Stomach smooth muscle (tissue), 2 donors: Measurements from ENCODE around the gene SSBP2.

ENCODE experiments used
- H3K27ac ChIP-seq: one replicate; pipeline ENCODE4 v1.7.0; 2013; ENCODE audit warnings: mild to moderate bottlenecking, low read length, inconsistent platforms
- H3K27me3 ChIP-seq, 2 donors: one replicate each; pipeline ENCODE4 v1.7.0; 2013; ENCODE audit warnings: low read length in 2 of 2; ENCODE audit not compliant: insufficient read depth in 2 of 2, control insufficient read depth in 1 of 2
- H3K36me3 ChIP-seq, 2 donors: one replicate each; pipeline ENCODE4 v1.7.0; 2013; ENCODE audit warnings: low read length in 2 of 2; ENCODE audit not compliant: control insufficient read depth in 2 of 2, insufficient read depth in 2 of 2
- H3K4me1 ChIP-seq: one replicate; pipeline ENCODE4 v1.7.0; 2013; ENCODE audit warnings: low read length; ENCODE audit not compliant: control insufficient read depth, insufficient read depth
- H3K4me3 ChIP-seq, 2 donors: one replicate each; pipeline ENCODE4 v1.7.0; 2013; ENCODE audit warnings: low read length in 2 of 2
- H3K9ac ChIP-seq, 2 donors: one replicate each; pipeline ENCODE4 v1.7.0; 2013; ENCODE audit warnings: low read length in 2 of 2, mild to moderate bottlenecking in 1 of 2
- H3K9me3 ChIP-seq, 2 donors: one replicate each; pipeline ENCODE4 v1.7.0; 2013; ENCODE audit warnings: low read length in 2 of 2; ENCODE audit not compliant: control insufficient read depth in 2 of 2
- donor health status: healthy.
- donor health status: Pancreatic carcinoma.

SSBP2 gene

DNA sequence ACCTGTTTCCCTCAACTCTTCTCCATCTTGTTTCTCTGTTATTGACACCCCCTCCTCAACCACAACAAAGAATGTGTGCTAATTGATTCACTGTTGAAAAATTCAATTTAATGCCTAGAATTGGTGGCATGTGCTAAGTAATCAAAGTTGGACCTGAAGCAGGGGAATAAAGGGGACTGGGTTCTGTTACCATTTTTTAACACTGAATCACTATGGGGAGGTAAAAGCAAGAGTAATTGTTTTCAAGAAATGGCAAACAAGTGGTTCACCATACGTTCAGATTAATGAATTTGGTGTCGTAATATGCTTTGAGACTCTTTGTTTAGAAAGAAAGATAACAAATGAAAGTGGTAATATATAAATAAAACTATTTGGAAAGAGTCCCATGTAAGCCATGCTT, 17.0 kb upstream of the SSBP2 start:
- Histone ChIP-seq H3K27ac (no peak overlapping the region), H3K4me1 (peaks cover 7% of the 10 kb centered on the region), H3K4me3 (no peak overlapping the region), H3K9me3 (peaks cover 0 to 3% of the 10 kb centered on the region in 2 donors), H3K36me3 (no peaks in the 10 kb centered on the region), H3K27me3 (no peaks in the 10 kb centered on the region), H3K9ac (no peak overlapping the region)

DNA sequence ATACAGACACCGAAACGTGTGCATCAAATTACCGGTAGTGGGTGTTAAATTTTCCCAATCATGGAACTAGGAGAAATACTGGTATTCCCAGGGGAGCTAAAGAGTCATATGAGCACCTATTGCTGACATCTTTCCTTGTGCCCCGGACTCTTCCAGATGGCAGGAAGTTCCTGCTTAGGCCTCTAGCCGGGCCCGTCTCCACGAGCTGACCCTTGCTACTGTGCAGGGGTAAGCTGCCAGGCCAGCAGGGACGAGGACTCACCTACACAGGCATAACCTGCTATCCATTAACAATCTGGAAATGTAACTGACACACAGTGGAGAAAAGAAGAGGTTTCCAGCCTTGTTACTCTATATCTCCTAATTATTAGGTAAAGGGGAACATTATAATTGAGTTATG, 16.2 kb upstream of the SSBP2 start:
- Histone ChIP-seq H3K4me1 (peaks cover 6% of the 10 kb centered on the region), H3K27ac (no peak overlapping the region)

DNA sequence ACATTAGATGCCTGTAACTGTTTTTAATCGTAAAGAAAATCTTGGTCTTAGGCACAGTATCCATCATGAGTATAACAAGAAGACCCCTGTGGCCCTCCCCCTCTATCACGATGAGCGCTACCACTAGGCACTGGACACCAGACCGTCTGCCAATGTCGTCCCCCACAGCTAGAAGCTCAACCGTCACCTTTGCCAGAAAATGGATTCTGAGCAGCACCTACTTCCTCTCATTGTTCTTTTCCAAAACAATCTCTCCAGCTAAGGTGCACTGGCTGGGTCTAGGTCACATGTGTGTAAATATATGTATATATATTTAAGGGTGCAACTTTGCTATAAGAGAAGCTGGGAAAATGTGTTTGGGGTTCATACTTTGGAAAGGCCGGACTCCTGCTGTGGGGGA, 15.7 kb upstream of the SSBP2 start:
- Histone ChIP-seq H3K9ac (no peak overlapping the region), H3K4me1 (peaks cover 3% of the 10 kb centered on the region), H3K4me3 (no peak overlapping the region), H3K27me3 (no peaks in the 10 kb centered on the region), H3K27ac (no peak overlapping the region), H3K9me3 (no peaks in the 10 kb centered on the region), H3K36me3 (no peaks in the 10 kb centered on the region)

More for the DNA sequence above, 16.2 kb upstream of the SSBP2 start:
- no peaks in the 10 kb centered on the region for H3K36me3 ChIP-seq
- no peak overlapping the region for H3K4me3 ChIP-seq
- no peaks in the 10 kb centered on the region for H3K9me3 ChIP-seq
- H3K9ac ChIP-seq, result no peak overlapping the region
- H3K27me3 ChIP-seq, result no peaks in the 10 kb centered on the region

DNA sequence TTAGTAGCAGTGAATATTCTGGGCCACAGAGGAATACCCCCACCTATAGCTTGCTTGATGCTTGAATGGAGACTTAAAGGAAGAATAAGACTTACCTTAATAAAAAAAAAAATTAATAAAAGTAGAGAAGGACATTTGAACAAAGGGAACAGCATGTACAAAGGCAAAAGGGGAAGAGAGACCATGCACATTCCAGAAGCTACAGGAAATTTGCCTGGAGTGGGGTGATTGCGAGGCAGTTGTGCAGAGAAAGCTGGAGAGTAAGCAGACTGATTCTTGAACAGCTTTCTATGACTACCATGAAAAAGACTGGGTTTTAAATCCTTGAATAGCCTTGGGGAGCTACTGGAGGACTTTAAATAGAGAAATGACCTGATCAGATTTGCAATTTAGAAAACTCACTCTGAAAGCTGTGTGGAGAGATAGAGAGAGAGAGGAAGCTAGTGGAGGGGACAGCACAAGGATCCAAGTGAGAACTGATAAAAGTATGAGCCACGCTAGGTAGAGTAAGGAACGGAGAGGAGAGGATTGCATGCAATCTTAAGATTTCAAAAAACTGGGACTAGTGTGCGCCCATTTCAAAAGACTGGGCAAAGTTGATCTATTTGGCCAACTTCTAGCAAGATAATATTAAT, 12.5 kb upstream of the SSBP2 start:
- no peaks in the 10 kb centered on the region for H3K27me3 ChIP-seq
- no peak overlapping the region for H3K9ac ChIP-seq
- H3K36me3 ChIP-seq, result no peaks in the 10 kb centered on the region
- no peak overlapping the region for H3K27ac ChIP-seq
- H3K9me3 ChIP-seq, result no peaks in the 10 kb centered on the region
- H3K4me3 ChIP-seq, result no peak overlapping the region
- H3K4me1 ChIP-seq, result no peaks in the 10 kb centered on the region

DNA sequence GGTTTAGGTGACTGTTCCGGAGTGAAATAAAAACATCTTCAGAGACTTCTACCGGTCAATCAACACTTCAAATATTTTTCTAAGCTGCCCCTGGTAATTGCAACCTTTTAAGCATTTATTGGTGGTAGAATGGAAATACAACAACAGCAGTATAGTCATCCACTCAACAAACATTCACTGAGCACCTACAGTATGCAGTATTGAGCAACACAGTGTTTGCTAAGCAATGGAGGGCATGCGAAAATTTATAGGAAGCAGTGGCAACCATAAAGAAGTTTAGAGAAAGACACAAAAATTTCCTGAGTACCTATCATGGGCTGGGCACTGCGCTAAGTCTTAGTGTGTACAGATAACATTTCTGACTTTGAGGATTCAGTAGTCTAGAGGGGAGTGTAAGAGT, 12.0 kb upstream of the SSBP2 start:
- H3K9ac ChIP-seq, result no peak overlapping the region
- H3K4me1 ChIP-seq, result no peaks in the 10 kb centered on the region
- no peak overlapping the region for H3K27ac ChIP-seq

DNA sequence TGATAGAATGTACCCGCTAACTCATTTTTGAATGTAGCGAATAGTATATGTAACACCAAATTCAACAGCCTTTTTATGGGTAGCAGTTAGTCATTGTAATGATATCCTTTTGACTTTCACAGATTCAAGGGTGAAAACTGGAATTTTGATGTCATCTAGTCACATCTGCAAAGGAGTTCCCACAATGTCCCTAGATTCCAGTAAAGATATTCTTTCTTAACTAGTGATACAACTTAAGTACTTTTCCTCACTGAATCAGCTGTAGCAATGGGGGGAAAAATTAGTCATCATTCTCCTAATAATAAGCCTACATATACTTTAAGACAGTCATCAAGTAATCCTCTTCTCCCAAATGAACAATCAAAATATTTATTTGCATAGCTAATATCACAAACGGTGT, 11.5 kb upstream of the SSBP2 start:
- H3K4me3 ChIP-seq, result no peak overlapping the region
- H3K9me3 ChIP-seq, result no peaks in the 10 kb centered on the region
- no peaks in the 10 kb centered on the region for H3K36me3 ChIP-seq
- no peaks in the 10 kb centered on the region for H3K4me1 ChIP-seq
- H3K27ac ChIP-seq, result no peak overlapping the region
- no peaks in the 10 kb centered on the region for H3K27me3 ChIP-seq
- H3K9ac ChIP-seq, result no peak overlapping the region

More for the DNA sequence above, 12.0 kb upstream of the SSBP2 start:
- Histone ChIP-seq H3K36me3 (no peaks in the 10 kb centered on the region), H3K9me3 (no peaks in the 10 kb centered on the region), H3K4me3 (no peak overlapping the region), H3K27me3 (no peaks in the 10 kb centered on the region)

DNA sequence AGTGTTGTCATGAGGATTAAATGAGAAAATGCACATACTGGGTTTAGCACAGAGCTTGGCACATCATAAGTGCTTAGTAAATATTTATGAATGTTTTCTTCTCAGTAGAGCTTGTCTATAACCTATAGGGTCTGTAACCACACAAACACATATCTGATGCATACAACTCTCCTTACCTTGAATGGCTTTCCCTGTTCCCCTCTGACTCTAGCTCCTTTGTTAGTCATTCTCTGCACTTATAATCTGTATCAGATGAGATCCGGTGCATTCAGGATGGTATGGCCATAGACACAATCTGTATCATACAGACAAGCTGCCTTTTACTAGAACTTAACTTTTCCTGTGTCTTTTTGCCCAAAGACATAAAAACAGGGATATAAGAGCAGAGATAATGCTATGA, 11.1 kb upstream of the SSBP2 start:
- no peak overlapping the region for H3K9ac ChIP-seq

DNA sequence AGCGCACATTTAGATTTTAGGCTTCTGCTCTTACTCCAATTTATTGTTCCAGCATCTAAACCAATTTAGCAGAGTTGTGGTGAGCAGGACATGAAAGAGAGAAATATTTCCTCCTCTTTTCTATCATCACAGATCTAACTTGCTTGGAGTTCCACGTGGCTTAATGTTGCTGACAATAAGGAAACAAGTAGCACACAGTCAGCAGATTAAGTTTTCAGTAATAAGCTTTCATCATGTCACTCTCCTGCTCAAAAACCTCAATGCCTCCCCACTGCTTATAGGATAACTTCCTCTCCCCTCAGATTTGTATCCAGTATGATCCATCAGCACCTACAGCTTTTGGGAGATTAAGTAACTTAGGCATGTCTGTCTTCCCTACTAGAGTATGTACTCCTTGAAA, 10.4 kb upstream of the SSBP2 start:
- H3K4me1 ChIP-seq, result no peaks in the 10 kb centered on the region

More for the DNA sequence above, 11.1 kb upstream of the SSBP2 start:
- no peaks in the 10 kb centered on the region for H3K36me3 ChIP-seq
- H3K4me3 ChIP-seq, result no peak overlapping the region
- H3K27ac ChIP-seq, result no peak overlapping the region
- no peaks in the 10 kb centered on the region for H3K27me3 ChIP-seq
- H3K9me3 ChIP-seq, result no peaks in the 10 kb centered on the region
- no peaks in the 10 kb centered on the region for H3K4me1 ChIP-seq

DNA sequence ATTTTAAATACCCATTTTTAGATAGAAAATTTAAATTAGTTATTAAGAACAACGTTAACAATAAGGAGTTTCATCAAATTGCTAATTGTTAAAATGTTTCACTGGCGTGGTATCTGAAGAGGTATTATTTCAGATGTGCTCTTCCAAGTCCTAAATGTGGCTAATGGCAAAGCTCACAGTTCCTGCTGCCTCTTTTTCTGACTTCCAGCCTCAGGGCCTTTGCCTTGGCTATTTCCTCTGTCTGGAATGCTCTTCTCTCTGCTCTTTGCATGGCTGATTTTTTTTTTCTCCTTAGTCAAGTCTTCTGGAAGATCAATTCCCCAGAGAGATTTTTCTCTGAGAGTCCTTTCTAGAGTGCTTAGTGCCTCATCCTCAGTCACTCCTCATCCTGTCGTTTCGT, 9.6 kb upstream of the SSBP2 start:
- no peak overlapping the region for H3K9ac ChIP-seq
- no peak overlapping the region for H3K4me3 ChIP-seq
- no peak overlapping the region for H3K27ac ChIP-seq
- H3K9me3 ChIP-seq, result no peaks in the 10 kb centered on the region
- H3K4me1 ChIP-seq, result no peaks in the 10 kb centered on the region
- no peaks in the 10 kb centered on the region for H3K36me3 ChIP-seq
- no peaks in the 10 kb centered on the region for H3K27me3 ChIP-seq

More for the DNA sequence above, 10.4 kb upstream of the SSBP2 start:
- Histone ChIP-seq H3K27me3 (no peaks in the 10 kb centered on the region), H3K4me3 (no peak overlapping the region), H3K36me3 (no peaks in the 10 kb centered on the region), H3K9me3 (no peaks in the 10 kb centered on the region), H3K9ac (no peak overlapping the region), H3K27ac (no peak overlapping the region)

DNA sequence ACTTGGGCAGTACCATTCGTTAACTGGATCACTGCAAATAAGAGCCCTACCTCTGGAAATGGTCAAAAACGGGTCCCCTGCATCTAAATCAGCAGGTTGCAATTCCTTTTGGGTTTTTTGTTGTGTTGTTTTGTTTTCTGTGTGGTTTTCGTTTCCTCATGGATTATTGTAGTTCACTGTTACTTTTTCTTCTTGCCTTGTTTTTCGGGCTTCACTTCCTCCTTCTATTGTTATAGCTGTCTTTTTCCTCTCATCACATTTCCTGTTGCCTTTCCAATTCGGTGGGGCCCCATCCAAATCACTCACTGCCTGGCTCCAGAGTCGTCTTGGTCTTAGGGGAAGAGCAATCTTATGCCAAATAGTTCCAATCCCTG, 8.7 kb upstream of the SSBP2 start:
- Histone ChIP-seq H3K27ac (no peak overlapping the region), H3K9ac (no peak overlapping the region), H3K36me3 (no peaks in the 10 kb centered on the region), H3K4me3 (no peak overlapping the region), H3K4me1 (no peaks in the 10 kb centered on the region), H3K9me3 (no peaks in the 10 kb centered on the region), H3K27me3 (no peaks in the 10 kb centered on the region)

DNA sequence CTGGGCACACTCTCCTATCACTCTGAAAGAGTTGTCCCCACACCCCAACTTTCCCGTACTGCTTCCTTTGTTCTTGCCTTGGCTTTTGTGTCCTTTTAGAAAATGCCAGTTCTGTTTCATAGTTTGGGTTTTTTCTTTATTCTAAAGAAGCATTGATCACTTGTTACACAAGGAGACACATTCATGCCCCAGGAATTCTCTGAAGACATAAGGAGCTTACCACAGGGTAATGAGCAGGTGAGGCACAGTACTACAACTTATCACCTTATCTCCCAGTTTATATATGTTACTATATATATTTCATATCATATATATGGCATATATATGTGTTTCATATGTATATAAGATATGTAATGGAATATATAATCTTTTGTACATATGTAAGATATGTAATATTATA, 6.5 kb upstream of the SSBP2 start:
- H3K27ac ChIP-seq, result no peak overlapping the region
- H3K4me1 ChIP-seq, result no peaks in the 10 kb centered on the region
- no peak overlapping the region for H3K4me3 ChIP-seq
- H3K36me3 ChIP-seq, result no peaks in the 10 kb centered on the region
- no peak overlapping the region for H3K9ac ChIP-seq
- no peaks in the 10 kb centered on the region for H3K9me3 ChIP-seq
- no peaks in the 10 kb centered on the region for H3K27me3 ChIP-seq
